ENCODE measurements around the gene DIRAS2.

DNA sequence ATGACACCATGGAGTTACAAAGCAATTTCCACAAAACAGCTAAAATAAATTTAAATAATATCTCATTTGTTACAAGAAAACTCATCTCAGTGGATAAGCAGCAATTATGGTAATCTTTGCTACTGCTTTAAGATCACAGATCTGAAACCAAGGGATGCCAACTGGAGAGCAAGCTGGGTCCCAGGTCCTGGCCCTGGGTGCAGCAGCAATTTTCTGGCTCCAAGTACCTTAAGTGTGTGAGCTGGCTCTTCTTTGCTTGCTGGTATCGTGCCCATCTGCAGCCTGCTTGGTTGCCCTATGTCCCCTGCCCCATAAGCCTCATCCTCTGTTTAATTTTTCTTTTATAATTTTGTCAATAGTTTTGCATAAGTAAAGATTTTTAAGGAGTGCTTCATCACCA is 41.5 kb upstream of the DIRAS2 start:
- TF ChIP-seq, protein P1, sequence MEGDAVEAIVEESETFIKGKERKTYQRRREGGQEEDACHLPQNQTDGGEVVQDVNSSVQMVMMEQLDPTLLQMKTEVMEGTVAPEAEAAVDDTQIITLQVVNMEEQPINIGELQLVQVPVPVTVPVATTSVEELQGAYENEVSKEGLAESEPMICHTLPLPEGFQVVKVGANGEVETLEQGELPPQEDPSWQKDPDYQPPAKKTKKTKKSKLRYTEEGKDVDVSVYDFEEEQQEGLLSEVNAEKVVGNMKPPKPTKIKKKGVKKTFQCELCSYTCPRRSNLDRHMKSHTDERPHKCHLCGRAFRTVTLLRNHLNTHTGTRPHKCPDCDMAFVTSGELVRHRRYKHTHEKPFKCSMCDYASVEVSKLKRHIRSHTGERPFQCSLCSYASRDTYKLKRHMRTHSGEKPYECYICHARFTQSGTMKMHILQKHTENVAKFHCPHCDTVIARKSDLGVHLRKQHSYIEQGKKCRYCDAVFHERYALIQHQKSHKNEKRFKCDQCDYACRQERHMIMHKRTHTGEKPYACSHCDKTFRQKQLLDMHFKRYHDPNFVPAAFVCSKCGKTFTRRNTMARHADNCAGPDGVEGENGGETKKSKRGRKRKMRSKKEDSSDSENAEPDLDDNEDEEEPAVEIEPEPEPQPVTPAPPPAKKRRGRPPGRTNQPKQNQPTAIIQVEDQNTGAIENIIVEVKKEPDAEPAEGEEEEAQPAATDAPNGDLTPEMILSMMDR (conservative IDR thresholded peaks at IDR 0.05) = no peak
- TF ChIP-seq EZH2 (IDR thresholded peaks at IDR 0.05; ENCODE audit: low read depth) = no peak
